GM23338 (cell line): ENCODE results near the gene METTL24.

Experiments
- CREB1 ChIP-seq: fragments of 250-450 bp; sonication (Bioruptor Pico); IDR thresholded peaks from 2 replicates; pipeline ENCODE4 v1.5.0; 2020; ENCODE audit warnings: low read depth, mild to moderate bottlenecking, moderate library complexity
- EZH2 ChIP-seq: fragments of 200-600 bp; sonication (generic); IDR thresholded peaks from one replicate; pipeline ENCODE4 v1.8.0; 2017; ENCODE audit warnings: antibody characterized with exemption, mild to moderate bottlenecking, low read depth; ENCODE audit not compliant: unreplicated experiment
- EZH2phosphoT487 ChIP-seq: fragments of 200-600 bp; sonication (generic); IDR thresholded peaks from one replicate; pipeline ENCODE4 v1.8.1; 2018; ENCODE audit warnings: antibody characterized with exemption; ENCODE audit not compliant: unreplicated experiment
- JUNB ChIP-seq: IDR thresholded peaks from one replicate; pipeline ENCODE4 v1.6.1; 2016; ENCODE audit warnings: antibody characterized with exemption; ENCODE audit not compliant: unreplicated experiment
- NANOG ChIP-seq: IDR thresholded peaks from 2 replicates; pipeline ENCODE4 v1.6.1; 2016; ENCODE audit warnings: antibody characterized with exemption, borderline replicate concordance
- POLR2AphosphoS5 ChIP-seq: IDR thresholded peaks from 2 replicates; pipeline ENCODE4 v1.6.1; 2016; ENCODE audit warnings: antibody characterized with exemption, low read depth
- STAT1 ChIP-seq: IDR thresholded peaks from one replicate; pipeline ENCODE4 v1.6.1; 2016; ENCODE audit warnings: antibody characterized with exemption; ENCODE audit not compliant: unreplicated experiment
- ZNF114 ChIP-seq: fragments of 250-450 bp; sonication (Bioruptor Pico); IDR thresholded peaks from 2 replicates; pipeline ENCODE4 v1.5.0; 2020; ENCODE audit warnings: mild to moderate bottlenecking, moderate library complexity
- ZNF331 ChIP-seq: fragments of 250-450 bp; sonication (Bioruptor Pico); IDR thresholded peaks from 2 replicates; pipeline ENCODE4 v1.5.0; 2020; ENCODE audit warnings: low read depth, mild to moderate bottlenecking, moderate library complexity
- TF ChIP-seq, protein P1 (sequence below), 2 experiments: fragments of 200-600 bp in 1 of 2; sonication (generic) in 1 of 2; conservative IDR thresholded peaks; 2 replicates each; pipeline versions ENCODE4 v1.5.1 to v1.6.1; 2016 to 2017; ENCODE audit warnings: antibody characterized with exemption in 2 of 2, low read depth in 2 of 2, mild to moderate bottlenecking in 2 of 2, moderate library complexity in 1 of 2
- TF ChIP-seq, protein P2 (sequence below): IDR thresholded peaks from 2 replicates; pipeline ENCODE4 v1.6.1; 2016; ENCODE audit warnings: antibody characterized with exemption
- TF ChIP-seq, protein P3 (sequence below): IDR thresholded peaks from one replicate; pipeline ENCODE4 v1.6.1; 2018; ENCODE audit warnings: antibody characterized with exemption; ENCODE audit not compliant: unreplicated experiment
- TF ChIP-seq, protein P4 (sequence below): fragments of 250-450 bp; sonication (Bioruptor Pico); IDR thresholded peaks from 2 replicates; pipeline ENCODE4 v1.5.0; 2020; ENCODE audit warnings: mild to moderate bottlenecking, moderate library complexity

DNA sequence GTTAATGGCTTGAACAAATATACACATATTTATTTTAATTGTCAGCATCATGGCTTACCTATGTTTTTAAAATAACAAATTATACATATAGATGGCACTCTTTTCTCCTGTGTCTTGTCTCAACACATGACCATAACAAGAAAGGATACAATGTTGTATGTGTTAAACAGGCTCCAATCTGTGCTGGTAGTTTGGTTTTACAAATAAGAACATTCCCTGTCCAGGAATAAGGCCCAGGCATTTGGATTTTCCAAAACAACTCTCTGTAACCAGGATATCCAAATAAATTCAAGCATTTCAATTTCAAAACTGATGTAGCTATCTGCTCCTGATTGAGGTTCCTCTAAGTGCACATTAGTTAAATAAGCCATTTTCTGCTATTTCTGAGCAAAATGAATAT, 17.1 kb downstream of the METTL24 start:
- TF ChIP-seq, protein P1, sequence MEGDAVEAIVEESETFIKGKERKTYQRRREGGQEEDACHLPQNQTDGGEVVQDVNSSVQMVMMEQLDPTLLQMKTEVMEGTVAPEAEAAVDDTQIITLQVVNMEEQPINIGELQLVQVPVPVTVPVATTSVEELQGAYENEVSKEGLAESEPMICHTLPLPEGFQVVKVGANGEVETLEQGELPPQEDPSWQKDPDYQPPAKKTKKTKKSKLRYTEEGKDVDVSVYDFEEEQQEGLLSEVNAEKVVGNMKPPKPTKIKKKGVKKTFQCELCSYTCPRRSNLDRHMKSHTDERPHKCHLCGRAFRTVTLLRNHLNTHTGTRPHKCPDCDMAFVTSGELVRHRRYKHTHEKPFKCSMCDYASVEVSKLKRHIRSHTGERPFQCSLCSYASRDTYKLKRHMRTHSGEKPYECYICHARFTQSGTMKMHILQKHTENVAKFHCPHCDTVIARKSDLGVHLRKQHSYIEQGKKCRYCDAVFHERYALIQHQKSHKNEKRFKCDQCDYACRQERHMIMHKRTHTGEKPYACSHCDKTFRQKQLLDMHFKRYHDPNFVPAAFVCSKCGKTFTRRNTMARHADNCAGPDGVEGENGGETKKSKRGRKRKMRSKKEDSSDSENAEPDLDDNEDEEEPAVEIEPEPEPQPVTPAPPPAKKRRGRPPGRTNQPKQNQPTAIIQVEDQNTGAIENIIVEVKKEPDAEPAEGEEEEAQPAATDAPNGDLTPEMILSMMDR (conservative IDR thresholded peaks at IDR 0.05; ENCODE audit: low read depth in 2 of 2) = no peak
- no peak for TF ChIP-seq EZH2
- no peak for TF ChIP-seq EZH2phosphoT487
- TF ChIP-seq, protein P2, sequence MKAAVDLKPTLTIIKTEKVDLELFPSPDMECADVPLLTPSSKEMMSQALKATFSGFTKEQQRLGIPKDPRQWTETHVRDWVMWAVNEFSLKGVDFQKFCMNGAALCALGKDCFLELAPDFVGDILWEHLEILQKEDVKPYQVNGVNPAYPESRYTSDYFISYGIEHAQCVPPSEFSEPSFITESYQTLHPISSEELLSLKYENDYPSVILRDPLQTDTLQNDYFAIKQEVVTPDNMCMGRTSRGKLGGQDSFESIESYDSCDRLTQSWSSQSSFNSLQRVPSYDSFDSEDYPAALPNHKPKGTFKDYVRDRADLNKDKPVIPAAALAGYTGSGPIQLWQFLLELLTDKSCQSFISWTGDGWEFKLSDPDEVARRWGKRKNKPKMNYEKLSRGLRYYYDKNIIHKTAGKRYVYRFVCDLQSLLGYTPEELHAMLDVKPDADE = no peak
- no peak for TF ChIP-seq POLR2AphosphoS5
- TF ChIP-seq, protein P3, sequence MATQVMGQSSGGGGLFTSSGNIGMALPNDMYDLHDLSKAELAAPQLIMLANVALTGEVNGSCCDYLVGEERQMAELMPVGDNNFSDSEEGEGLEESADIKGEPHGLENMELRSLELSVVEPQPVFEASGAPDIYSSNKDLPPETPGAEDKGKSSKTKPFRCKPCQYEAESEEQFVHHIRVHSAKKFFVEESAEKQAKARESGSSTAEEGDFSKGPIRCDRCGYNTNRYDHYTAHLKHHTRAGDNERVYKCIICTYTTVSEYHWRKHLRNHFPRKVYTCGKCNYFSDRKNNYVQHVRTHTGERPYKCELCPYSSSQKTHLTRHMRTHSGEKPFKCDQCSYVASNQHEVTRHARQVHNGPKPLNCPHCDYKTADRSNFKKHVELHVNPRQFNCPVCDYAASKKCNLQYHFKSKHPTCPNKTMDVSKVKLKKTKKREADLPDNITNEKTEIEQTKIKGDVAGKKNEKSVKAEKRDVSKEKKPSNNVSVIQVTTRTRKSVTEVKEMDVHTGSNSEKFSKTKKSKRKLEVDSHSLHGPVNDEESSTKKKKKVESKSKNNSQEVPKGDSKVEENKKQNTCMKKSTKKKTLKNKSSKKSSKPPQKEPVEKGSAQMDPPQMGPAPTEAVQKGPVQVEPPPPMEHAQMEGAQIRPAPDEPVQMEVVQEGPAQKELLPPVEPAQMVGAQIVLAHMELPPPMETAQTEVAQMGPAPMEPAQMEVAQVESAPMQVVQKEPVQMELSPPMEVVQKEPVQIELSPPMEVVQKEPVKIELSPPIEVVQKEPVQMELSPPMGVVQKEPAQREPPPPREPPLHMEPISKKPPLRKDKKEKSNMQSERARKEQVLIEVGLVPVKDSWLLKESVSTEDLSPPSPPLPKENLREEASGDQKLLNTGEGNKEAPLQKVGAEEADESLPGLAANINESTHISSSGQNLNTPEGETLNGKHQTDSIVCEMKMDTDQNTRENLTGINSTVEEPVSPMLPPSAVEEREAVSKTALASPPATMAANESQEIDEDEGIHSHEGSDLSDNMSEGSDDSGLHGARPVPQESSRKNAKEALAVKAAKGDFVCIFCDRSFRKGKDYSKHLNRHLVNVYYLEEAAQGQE = no peak
- TF ChIP-seq JUNB = no peak
- TF ChIP-seq, protein P4, sequence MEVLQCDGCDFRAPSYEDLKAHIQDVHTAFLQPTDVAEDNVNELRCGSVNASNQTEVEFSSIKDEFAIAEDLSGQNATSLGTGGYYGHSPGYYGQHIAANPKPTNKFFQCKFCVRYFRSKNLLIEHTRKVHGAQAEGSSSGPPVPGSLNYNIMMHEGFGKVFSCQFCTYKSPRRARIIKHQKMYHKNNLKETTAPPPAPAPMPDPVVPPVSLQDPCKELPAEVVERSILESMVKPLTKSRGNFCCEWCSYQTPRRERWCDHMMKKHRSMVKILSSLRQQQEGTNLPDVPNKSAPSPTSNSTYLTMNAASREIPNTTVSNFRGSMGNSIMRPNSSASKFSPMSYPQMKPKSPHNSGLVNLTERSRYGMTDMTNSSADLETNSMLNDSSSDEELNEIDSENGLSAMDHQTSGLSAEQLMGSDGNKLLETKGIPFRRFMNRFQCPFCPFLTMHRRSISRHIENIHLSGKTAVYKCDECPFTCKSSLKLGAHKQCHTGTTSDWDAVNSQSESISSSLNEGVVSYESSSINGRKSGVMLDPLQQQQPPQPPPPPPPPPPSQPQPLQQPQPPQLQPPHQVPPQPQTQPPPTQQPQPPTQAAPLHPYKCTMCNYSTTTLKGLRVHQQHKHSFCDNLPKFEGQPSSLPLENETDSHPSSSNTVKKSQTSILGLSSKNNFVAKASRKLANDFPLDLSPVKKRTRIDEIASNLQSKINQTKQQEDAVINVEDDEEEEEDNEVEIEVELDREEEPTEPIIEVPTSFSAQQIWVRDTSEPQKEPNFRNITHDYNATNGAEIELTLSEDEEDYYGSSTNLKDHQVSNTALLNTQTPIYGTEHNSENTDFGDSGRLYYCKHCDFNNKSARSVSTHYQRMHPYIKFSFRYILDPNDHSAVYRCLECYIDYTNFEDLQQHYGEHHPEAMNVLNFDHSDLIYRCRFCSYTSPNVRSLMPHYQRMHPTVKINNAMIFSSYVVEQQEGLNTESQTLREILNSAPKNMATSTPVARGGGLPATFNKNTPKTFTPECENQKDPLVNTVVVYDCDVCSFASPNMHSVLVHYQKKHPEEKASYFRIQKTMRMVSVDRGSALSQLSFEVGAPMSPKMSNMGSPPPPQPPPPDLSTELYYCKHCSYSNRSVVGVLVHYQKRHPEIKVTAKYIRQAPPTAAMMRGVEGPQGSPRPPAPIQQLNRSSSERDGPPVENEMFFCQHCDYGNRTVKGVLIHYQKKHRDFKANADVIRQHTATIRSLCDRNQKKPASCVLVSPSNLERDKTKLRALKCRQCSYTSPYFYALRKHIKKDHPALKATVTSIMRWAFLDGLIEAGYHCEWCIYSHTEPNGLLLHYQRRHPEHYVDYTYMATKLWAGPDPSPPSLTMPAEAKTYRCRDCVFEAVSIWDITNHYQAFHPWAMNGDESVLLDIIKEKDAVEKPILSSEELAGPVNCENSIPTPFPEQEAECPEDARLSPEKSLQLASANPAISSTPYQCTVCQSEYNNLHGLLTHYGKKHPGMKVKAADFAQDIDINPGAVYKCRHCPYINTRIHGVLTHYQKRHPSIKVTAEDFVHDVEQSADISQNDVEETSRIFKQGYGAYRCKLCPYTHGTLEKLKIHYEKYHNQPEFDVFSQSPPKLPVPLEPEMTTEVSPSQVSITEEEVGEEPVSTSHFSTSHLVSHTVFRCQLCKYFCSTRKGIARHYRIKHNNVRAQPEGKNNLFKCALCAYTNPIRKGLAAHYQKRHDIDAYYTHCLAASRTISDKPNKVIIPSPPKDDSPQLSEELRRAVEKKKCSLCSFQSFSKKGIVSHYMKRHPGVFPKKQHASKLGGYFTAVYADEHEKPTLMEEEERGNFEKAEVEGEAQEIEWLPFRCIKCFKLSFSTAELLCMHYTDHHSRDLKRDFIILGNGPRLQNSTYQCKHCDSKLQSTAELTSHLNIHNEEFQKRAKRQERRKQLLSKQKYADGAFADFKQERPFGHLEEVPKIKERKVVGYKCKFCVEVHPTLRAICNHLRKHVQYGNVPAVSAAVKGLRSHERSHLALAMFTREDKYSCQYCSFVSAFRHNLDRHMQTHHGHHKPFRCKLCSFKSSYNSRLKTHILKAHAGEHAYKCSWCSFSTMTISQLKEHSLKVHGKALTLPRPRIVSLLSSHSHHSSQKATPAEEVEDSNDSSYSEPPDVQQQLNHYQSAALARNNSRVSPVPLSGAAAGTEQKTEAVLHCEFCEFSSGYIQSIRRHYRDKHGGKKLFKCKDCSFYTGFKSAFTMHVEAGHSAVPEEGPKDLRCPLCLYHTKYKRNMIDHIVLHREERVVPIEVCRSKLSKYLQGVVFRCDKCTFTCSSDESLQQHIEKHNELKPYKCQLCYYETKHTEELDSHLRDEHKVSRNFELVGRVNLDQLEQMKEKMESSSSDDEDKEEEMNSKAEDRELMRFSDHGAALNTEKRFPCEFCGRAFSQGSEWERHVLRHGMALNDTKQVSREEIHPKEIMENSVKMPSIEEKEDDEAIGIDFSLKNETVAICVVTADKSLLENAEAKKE (CRISPR knock-in tag) = no peak
- no peak for TF ChIP-seq ZNF331 (CRISPR knock-in tag)
- TF ChIP-seq CREB1 (CRISPR knock-in tag) = no peak
- TF ChIP-seq STAT1 = no peak
- TF ChIP-seq NANOG = no peak
- TF ChIP-seq ZNF114 (CRISPR knock-in tag) = no peak
